Measurements from ENCODE around the gene RSPO4.

The RSPO4 gene

GRCh38 chr20:940926-941325 is 61.2 kb downstream of the RSPO4 start:
- DNase-seq: no peak

- no peak for DNase-seq
Measured at GRCh38 chr20:939606-940005, 62.5 kb downstream of the RSPO4 start.

- DNase-seq: no peak
Measured at GRCh38 chr20:934186-934840, 67.8 kb downstream of the RSPO4 start.

- DNase-seq: no peak
Measured at GRCh38 chr20:933029-933428, 69.1 kb downstream of the RSPO4 start.

- no peak for DNase-seq
Measured at GRCh38 chr20:931401-931800, 70.7 kb downstream of the RSPO4 start.

GRCh38 chr20:926670-927069 is 75.4 kb downstream of the RSPO4 start:
- no peak for DNase-seq

GRCh38 chr20:925516-925915 is 76.6 kb downstream of the RSPO4 start:
- DNase-seq: no peak

- no peak for DNase-seq
Measured at GRCh38 chr20:924639-925038, 77.5 kb downstream of the RSPO4 start.

- DNase-seq: no peak
Measured at GRCh38 chr20:922781-923180, 79.3 kb downstream of the RSPO4 start.

- DNase-seq: no peak
Measured at GRCh38 chr20:921068-921467, 81.0 kb downstream of the RSPO4 start.

- no peak for DNase-seq
Measured at GRCh38 chr20:920311-920710, 81.8 kb downstream of the RSPO4 start.

GRCh38 chr20:919491-919916 is 82.6 kb downstream of the RSPO4 start:
- DNase-seq: no peak

GRCh38 chr20:917416-917815 is 84.7 kb downstream of the RSPO4 start:
- DNase-seq: no peak

GRCh38 chr20:916825-917224 is 85.3 kb downstream of the RSPO4 start:
- DNase-seq: no peak

GRCh38 chr20:916125-916799 is 85.8 kb downstream of the RSPO4 start, which contains the start of gene ANGPT4:
Gene ANGPT4, minus strand, starts transcription at chr20:916334. Its CDS starts 120 bp downstream, at chr20:916214.
- DNase-seq: no peak

- DNase-seq: no peak
Measured at GRCh38 chr20:914727-915498, 87.2 kb downstream of the RSPO4 start.

- DNase-seq: no peak
Measured at GRCh38 chr20:913306-913849, 88.7 kb downstream of the RSPO4 start.

- no peak for DNase-seq
Measured at GRCh38 chr20:911882-912600, 90.1 kb downstream of the RSPO4 start.

GRCh38 chr20:910870-911770 is 91.0 kb downstream of the RSPO4 start:
- no peak for DNase-seq

- DNase-seq: no peak
Measured at GRCh38 chr20:910132-910869, 91.8 kb downstream of the RSPO4 start.

GRCh38 chr20:909641-910040 is 92.5 kb downstream of the RSPO4 start:
- DNase-seq: no peak
